HepG2 (cell line): ENCODE results near the gene PGGT1B. TPM values are rescaled to one million over a fixed set of nuclear protein-coding genes. Genes with fewer than 3 reads are reported as not detected.

Source experiments
- CBX1 ChIP-seq: IDR thresholded peaks from one replicate; pipeline ENCODE4 v1.6.1; 2016; ENCODE audit warnings: antibody characterized with exemption, low read depth
- EHMT2 ChIP-seq: fragments of 200-600 bp; sonication (generic); IDR thresholded peaks from 2 replicates; pipeline ENCODE4 v1.7.0; 2017; ENCODE audit warnings: antibody characterized with exemption, low read depth, low read length, borderline replicate concordance
- MAFG ChIP-seq: sonication (generic); formaldehyde crosslinking; IDR thresholded peaks from 2 replicates; pipeline ENCODE4 v1.5.1; 2020; ENCODE audit warnings: mild to moderate bottlenecking, missing genetic modification reagents
- MATR3 ChIP-seq: sonication (generic); formaldehyde crosslinking; IDR thresholded peaks from 2 replicates; pipeline ENCODE4 v1.4.0; 2020; ENCODE audit warnings: missing genetic modification reagents
- NR2F6 ChIP-seq, 2 experiments: IDR thresholded peaks; 2 replicates each; pipeline ENCODE4 v1.6.1; 2016; ENCODE audit warnings: antibody characterized with exemption in 1 of 2, mild to moderate bottlenecking in 1 of 2
- PHB2 ChIP-seq: fragments of 450-650 bp; IDR thresholded peaks from 2 replicates; pipeline ENCODE4 v1.6.1; 2018; ENCODE audit not compliant: partially characterized antibody
- PHF8 ChIP-seq: sonication (generic); formaldehyde crosslinking; IDR thresholded peaks from 2 replicates; pipeline ENCODE4 v1.5.0; 2020; ENCODE audit warnings: missing genetic modification reagents
- SAFB2 ChIP-seq: sonication (generic); formaldehyde crosslinking; IDR thresholded peaks from 2 replicates; pipeline ENCODE4 v1.5.1; 2020; ENCODE audit warnings: missing genetic modification reagents, low read depth, mild to moderate bottlenecking, borderline replicate concordance
- SYNCRIP ChIP-seq: fragments of 200-400 bp; formaldehyde crosslinking; IDR thresholded peaks from 2 replicates; pipeline ENCODE4 v1.6.1; 2018; ENCODE audit warnings: mild to moderate bottlenecking, low read depth, low read length; ENCODE audit not compliant: insufficient read depth
- TAF15 ChIP-seq: fragments of 200-400 bp; formaldehyde crosslinking; IDR thresholded peaks from one replicate; pipeline ENCODE4 v1.6.1; 2018; ENCODE audit warnings: mild to moderate bottlenecking, low read depth, low read length; ENCODE audit not compliant: poor library complexity, severe bottlenecking
- TOE1 ChIP-seq: sonication (generic); formaldehyde crosslinking; IDR thresholded peaks from 2 replicates; pipeline ENCODE4 v1.4.0; 2020; ENCODE audit warnings: mild to moderate bottlenecking, missing genetic modification reagents
- TSC22D2 ChIP-seq: sonication (generic); formaldehyde crosslinking; IDR thresholded peaks from 2 replicates; pipeline ENCODE4 v1.5.1; 2020; ENCODE audit warnings: missing genetic modification reagents, mild to moderate bottlenecking, borderline replicate concordance
- U2AF2 ChIP-seq: fragments of 200-400 bp; formaldehyde crosslinking; IDR thresholded peaks from 2 replicates; pipeline ENCODE4 v1.6.1; 2017; ENCODE audit warnings: low read depth, mild to moderate bottlenecking, low read length
- ZNF558 ChIP-seq: sonication (generic); formaldehyde crosslinking; IDR thresholded peaks from 2 replicates; pipeline ENCODE4 v1.9.0; 2022; ENCODE audit warnings: mild to moderate bottlenecking, missing genetic modification reagents, borderline replicate concordance
- ZNF572 ChIP-seq: sonication (generic); formaldehyde crosslinking; IDR thresholded peaks from 2 replicates; pipeline ENCODE4 v1.5.1; 2020; ENCODE audit warnings: mild to moderate bottlenecking, missing genetic modification reagents
- ZNF761 ChIP-seq: sonication (generic); formaldehyde crosslinking; conservative IDR thresholded peaks from 2 replicates; pipeline ENCODE4 v1.4.0; 2020; ENCODE audit warnings: mild to moderate bottlenecking, missing genetic modification reagents
- ZNF883 ChIP-seq: sonication (generic); formaldehyde crosslinking; IDR thresholded peaks from 2 replicates; pipeline ENCODE4 v1.5.1; 2020; ENCODE audit warnings: mild to moderate bottlenecking, missing genetic modification reagents; ENCODE audit errors: not compliant biosample characterization
- ZSCAN21 ChIP-seq: sonication (generic); formaldehyde crosslinking; IDR thresholded peaks from 2 replicates; pipeline ENCODE4 v1.8.0; 2022; ENCODE audit warnings: mild to moderate bottlenecking, missing genetic modification reagents, moderate library complexity, borderline replicate concordance
- polyA plus RNA-seq, 8 experiments: library from polyadenylated mRNA; depleted of rRNA in 3 of 8; stranded (reverse) in 7 of 8; unstranded in 1 of 8; fragments of >200 nt; fragmentation: Illumina TruSeq in 4 of 8; extraction: Trizol in 4 of 8; gene quantifications; 2 replicates each; pipeline versions ENCODE4 v1.2.1 to v1.2.3, GENCODE V29; 2011 to 2016; ENCODE audit warnings: low read depth in 4 of 8, missing spikeins in 1 of 8, mixed read lengths in 1 of 8; ENCODE audit not compliant: insufficient read depth in 1 of 8
- total RNA-seq, 5 experiments: library from RNA; depleted of rRNA; stranded (reverse); fragments of >200 nt; fragmentation: Illumina TruSeq; extraction: Trizol; gene quantifications; 2 replicates each; pipeline ENCODE4 v1.2.3, GENCODE V29; 2016; ENCODE audit warnings: low read depth in 1 of 5
- TF ChIP-seq, protein P1 (sequence below): sonication (generic); formaldehyde crosslinking; IDR thresholded peaks from 2 replicates; pipeline ENCODE4 v1.4.0; 2020; ENCODE audit warnings: missing genetic modification reagents
- TF ChIP-seq, protein P2 (sequence below): sonication (generic); formaldehyde crosslinking; IDR thresholded peaks from 2 replicates; pipeline ENCODE4 v1.4.0; 2020; ENCODE audit warnings: missing genetic modification reagents, borderline replicate concordance
- TF ChIP-seq, protein P3 (sequence below): sonication (generic); formaldehyde crosslinking; IDR thresholded peaks from 2 replicates; pipeline ENCODE4 v1.5.1; 2020; ENCODE audit warnings: missing genetic modification reagents, mild to moderate bottlenecking, borderline replicate concordance
- TF ChIP-seq, protein P4 (sequence below): sonication (generic); formaldehyde crosslinking; IDR thresholded peaks from 2 replicates; pipeline ENCODE4 v1.5.0; 2020; ENCODE audit warnings: missing genetic modification reagents, mild to moderate bottlenecking, borderline replicate concordance

Gene PGGT1B
- total and polyA plus RNA-seq, 2 of the 13 experiments (the other 11 are each of a cell fraction or from before 2014, with no cell fraction given): 2.4 to 42.7 TPM

DNA sequence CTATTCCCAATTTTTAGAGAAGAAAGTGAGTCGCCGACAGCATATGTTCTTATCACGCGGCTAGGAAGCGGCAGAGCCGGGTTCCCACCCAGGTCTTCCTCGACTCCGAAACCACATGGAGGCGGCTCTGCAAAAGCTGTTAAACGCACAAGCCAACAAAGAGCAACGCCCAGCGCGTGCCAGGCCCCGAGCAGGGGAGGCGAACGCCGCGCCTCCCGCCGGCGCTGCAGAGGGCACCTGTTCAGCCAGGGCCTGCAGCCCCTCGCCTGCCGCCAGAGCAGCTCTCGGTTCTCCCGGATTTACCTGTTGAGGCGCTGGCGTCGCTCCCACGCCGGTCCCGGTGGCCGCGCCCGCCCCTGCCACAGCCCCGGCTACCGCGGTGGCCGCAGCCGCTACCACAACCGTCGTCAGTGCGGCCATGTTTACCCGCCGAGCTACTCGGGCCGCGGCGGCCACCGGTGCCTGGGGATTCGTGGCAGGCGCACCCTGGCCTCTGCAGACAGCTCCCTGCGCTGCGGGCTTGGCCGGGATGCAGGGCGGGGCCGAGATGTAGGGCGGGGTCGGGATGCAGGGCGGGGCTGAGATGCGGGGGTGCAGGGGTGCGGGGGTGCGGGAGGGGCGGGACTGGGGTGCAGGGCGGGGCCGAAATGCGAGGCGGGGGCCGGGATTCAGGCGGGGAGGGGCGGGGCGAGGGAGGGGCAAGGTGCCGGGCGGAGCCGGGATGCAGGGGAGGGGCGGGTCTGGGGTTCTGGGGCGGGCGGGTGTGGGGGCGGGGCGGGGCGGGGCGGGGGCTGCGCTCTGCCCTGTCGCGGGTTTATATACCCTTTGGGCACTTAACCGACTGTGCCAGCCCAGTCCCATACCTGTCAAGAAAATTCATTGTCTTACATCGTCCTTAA, 33.7 kb upstream of the PGGT1B start, which contains the start of gene CCDC112 (continued):
- TF ChIP-seq ZNF558 (no peak), PHF8 (CRISPR knock-in tag) (peak; percentile 72), MAFG (CRISPR knock-in tag) (no peak), ZNF572 (CRISPR knock-in tag) (no peak), ZNF883 (CRISPR knock-in tag) (peak; percentile 32), ZSCAN21 (CRISPR knock-in tag) (no peak; the same call in 1 of the 2 replicates), CBX1 (no peak), SYNCRIP (no peak), NR2F6 (IDR thresholded peaks at IDR 0.05) (no peak), NR2F6 (CRISPR knock-in tag; IDR thresholded peaks at IDR 0.05) (no peak), TSC22D2 (CRISPR knock-in tag) (no peak), PHB2 (no peak), ZNF761 (CRISPR knock-in tag) (no peak), EHMT2 (no peak), U2AF2 (no peak), TAF15 (no peak), MATR3 (CRISPR knock-in tag) (no peak), TOE1 (CRISPR knock-in tag) (no peak), SAFB2 (CRISPR knock-in tag) (no peak)
- TF ChIP-seq, protein P1, sequence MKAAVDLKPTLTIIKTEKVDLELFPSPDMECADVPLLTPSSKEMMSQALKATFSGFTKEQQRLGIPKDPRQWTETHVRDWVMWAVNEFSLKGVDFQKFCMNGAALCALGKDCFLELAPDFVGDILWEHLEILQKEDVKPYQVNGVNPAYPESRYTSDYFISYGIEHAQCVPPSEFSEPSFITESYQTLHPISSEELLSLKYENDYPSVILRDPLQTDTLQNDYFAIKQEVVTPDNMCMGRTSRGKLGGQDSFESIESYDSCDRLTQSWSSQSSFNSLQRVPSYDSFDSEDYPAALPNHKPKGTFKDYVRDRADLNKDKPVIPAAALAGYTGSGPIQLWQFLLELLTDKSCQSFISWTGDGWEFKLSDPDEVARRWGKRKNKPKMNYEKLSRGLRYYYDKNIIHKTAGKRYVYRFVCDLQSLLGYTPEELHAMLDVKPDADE (CRISPR knock-in tag): no peak
- TF ChIP-seq, protein P2, sequence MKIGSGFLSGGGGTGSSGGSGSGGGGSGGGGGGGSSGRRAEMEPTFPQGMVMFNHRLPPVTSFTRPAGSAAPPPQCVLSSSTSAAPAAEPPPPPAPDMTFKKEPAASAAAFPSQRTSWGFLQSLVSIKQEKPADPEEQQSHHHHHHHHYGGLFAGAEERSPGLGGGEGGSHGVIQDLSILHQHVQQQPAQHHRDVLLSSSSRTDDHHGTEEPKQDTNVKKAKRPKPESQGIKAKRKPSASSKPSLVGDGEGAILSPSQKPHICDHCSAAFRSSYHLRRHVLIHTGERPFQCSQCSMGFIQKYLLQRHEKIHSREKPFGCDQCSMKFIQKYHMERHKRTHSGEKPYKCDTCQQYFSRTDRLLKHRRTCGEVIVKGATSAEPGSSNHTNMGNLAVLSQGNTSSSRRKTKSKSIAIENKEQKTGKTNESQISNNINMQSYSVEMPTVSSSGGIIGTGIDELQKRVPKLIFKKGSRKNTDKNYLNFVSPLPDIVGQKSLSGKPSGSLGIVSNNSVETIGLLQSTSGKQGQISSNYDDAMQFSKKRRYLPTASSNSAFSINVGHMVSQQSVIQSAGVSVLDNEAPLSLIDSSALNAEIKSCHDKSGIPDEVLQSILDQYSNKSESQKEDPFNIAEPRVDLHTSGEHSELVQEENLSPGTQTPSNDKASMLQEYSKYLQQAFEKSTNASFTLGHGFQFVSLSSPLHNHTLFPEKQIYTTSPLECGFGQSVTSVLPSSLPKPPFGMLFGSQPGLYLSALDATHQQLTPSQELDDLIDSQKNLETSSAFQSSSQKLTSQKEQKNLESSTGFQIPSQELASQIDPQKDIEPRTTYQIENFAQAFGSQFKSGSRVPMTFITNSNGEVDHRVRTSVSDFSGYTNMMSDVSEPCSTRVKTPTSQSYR (CRISPR knock-in tag): no peak
- TF ChIP-seq, protein P3, sequence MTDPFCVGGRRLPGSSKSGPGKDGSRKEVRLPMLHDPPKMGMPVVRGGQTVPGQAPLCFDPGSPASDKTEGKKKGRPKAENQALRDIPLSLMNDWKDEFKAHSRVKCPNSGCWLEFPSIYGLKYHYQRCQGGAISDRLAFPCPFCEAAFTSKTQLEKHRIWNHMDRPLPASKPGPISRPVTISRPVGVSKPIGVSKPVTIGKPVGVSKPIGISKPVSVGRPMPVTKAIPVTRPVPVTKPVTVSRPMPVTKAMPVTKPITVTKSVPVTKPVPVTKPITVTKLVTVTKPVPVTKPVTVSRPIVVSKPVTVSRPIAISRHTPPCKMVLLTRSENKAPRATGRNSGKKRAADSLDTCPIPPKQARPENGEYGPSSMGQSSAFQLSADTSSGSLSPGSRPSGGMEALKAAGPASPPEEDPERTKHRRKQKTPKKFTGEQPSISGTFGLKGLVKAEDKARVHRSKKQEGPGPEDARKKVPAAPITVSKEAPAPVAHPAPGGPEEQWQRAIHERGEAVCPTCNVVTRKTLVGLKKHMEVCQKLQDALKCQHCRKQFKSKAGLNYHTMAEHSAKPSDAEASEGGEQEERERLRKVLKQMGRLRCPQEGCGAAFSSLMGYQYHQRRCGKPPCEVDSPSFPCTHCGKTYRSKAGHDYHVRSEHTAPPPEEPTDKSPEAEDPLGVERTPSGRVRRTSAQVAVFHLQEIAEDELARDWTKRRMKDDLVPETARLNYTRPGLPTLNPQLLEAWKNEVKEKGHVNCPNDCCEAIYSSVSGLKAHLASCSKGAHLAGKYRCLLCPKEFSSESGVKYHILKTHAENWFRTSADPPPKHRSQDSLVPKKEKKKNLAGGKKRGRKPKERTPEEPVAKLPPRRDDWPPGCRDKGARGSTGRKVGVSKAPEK: no peak
- TF ChIP-seq, protein P4, sequence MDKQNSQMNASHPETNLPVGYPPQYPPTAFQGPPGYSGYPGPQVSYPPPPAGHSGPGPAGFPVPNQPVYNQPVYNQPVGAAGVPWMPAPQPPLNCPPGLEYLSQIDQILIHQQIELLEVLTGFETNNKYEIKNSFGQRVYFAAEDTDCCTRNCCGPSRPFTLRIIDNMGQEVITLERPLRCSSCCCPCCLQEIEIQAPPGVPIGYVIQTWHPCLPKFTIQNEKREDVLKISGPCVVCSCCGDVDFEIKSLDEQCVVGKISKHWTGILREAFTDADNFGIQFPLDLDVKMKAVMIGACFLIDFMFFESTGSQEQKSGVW (CRISPR knock-in tag): no peak
